GM08714 (cell line): ENCODE measurements around the gene MEMO1.
"Not testable (repeated sequence)": the region's sequence is repeated elsewhere in the genome, so short reads cannot be mapped to it uniquely, and the experiment has no call there.

Experiments
- H3K4me3 ChIP-seq: fragments of 200-500 bp; sonication (Bioruptor generic); 2 replicates; pipeline ENCODE4 v1.5.1; 2014; ENCODE audit warnings: mild to moderate bottlenecking, low read length, inconsistent platforms
- ZNF274 ChIP-seq: IDR thresholded peaks from 2 replicates; pipeline ENCODE4 v1.6.1; 2012; ENCODE audit warnings: mild to moderate bottlenecking, low read depth, low read length

Gene MEMO1

GRCh38 chr2:32010670-32011484, at the start of gene MEMO1:
Gene MEMO1 (minus strand): TSS chr2:32011008. CDS start chr2:32010247, 761 bp downstream.
- H3K4me3 ChIP-seq: peak within 1 kb of the TSS; percentile 90
- TF ChIP-seq ZNF274: no peak

DNA sequence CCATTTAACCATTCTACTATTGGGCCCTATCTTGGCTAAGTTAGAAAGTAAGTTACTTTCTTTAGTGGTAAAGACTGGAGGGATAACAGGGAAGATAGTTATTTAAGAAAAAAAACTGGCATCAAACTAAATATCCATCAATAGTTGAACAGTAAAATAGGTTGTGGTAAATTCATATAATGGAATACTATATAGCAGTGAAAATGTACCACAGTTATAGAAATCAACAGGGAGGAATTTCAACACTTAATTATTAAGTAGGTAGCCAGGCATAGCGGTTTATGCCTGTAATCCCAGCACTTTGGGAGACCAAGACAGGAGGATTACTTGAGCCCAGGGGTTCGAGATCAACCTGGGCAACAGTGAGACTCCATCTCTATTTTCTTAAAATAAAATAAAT, 49.5 kb upstream of the MEMO1 start:
- no peak for TF ChIP-seq ZNF274
- H3K4me3 ChIP-seq: no peak overlapping the region

- no peak for TF ChIP-seq ZNF274
- no peak overlapping the region for H3K4me3 ChIP-seq
Observed at GRCh38 chr2:32058130-32058529, 47.3 kb upstream of the MEMO1 start.

DNA sequence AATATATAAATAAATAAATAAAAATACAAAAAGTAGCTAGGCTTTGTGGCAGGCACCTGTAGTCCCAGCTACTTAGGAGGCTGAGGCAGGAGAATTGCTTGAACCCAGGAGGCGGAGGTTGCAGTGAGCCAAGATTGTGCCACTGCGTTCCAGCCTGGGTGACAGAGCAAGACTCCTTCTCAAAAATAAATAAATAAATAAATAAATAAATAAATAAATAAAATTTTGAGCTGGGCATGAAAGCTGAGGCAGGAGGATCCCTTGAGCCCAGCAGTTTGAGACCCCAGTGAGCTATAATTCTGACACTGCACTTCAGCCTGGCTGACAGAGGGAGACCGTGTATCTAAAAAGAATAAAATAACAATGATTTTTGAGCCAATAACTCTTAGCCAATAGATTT, 43.8 kb upstream of the MEMO1 start:
- not testable (repeated sequence) for H3K4me3 ChIP-seq

GRCh38 chr2:32051836-32052439, 41.1 kb upstream of the MEMO1 start:
- no peak for TF ChIP-seq ZNF274
- no peak overlapping the region for H3K4me3 ChIP-seq

GRCh38 chr2:32043561-32043960, 32.8 kb upstream of the MEMO1 start:
- H3K4me3 ChIP-seq: no peak overlapping the region
- TF ChIP-seq ZNF274: no peak

- peak within 1 kb of the TSS; percentile 85 for H3K4me3 ChIP-seq
- no peak for TF ChIP-seq ZNF274
Observed at GRCh38 chr2:32039447-32040219, 28.8 kb upstream of the MEMO1 start, which contains the start of gene DPY30. Gene DPY30 (minus strand): TSS chr2:32039805. CDS start chr2:32039456, 349 bp downstream.

GRCh38 chr2:32034198-32034887, 23.5 kb upstream of the MEMO1 start:
- H3K4me3 ChIP-seq: not testable (repeated sequence)

- H3K4me3 ChIP-seq: not testable (repeated sequence)
Observed at GRCh38 chr2:32018789-32019482, 8.1 kb upstream of the MEMO1 start.

- H3K4me3 ChIP-seq: no peak overlapping the region
- no peak for TF ChIP-seq ZNF274
Observed at GRCh38 chr2:32012872-32013271, 2.1 kb upstream of the MEMO1 start.

DNA sequence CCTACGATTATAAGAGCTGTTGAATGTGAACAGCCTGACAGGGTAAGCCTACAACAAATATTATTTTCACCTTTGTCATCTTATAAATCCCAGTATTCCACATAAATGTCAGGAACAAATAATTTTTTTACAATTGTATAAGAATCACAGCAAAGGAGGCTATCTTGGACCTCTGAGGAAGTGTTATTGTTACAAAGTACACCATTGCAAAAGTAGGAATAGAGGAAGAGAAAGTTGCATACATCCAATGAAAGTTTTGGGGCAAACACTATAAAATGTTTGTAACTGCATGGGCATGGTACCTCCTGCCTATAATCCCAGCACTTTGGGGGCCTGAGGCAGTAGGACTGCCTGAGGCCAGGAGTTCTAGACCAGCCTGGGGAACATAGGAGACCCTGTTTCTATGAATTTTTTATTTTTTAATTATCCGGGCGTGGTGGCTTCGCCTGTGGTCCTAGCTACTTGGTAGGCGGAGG, 715 bp upstream of the MEMO1 start:
- peak overlapping the region; percentile 90 for H3K4me3 ChIP-seq
- TF ChIP-seq ZNF274: no peak

GRCh38 chr2:32010280-32010669, 533 bp downstream of the MEMO1 start:
- H3K4me3 ChIP-seq: not testable (repeated sequence)

DNA sequence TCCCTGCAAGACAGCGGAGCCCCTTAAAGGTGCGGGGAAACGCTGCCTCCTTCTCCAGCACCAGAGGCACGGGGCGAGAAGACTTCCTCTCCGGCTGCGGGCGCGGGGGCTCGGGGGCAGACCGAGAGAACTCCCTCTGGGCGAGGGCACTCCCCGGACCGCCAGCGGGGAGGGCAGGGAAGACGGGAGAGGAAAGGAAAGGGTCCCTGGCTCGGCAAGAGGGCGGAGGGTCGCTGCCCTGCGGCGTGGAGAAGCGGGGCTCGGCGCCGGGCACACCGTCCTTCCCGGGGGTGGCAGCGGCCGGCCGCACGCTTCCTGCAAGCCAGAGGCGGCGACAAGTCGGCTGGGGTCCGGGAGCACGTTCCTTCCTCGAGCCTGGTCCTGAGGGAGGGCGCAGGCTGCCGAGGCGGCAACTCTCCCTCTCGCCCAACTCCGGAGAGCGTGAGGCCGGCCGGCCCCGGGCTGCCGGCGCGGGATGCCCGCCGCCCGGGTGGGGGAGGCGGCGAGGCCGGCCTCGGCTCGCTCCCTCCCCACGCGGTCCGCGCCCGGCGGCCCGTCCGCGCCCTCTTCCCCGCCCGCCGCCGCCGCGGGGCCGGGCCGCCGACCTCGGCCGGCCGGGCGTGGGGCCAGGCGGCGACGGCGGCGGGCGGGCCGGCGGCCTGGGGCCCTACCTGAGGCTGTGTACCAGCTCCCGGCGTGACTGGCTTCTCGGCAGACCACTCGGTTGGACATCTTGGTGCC, 1.1 kb downstream of the MEMO1 start:
- peak overlapping the region; percentile 85 for H3K4me3 ChIP-seq
- no peak for TF ChIP-seq ZNF274
